HG02763 (cell line): ENCODE measurements around the gene SLAMF8.

Source experiments
- ATAC-seq: cut with Tn5 transposase; IDR thresholded peaks from one replicate; pipeline ENCODE4 v1.9.1; 2021; ENCODE audit warnings: mild to moderate bottlenecking, moderate library complexity; ENCODE audit not compliant: unreplicated experiment

The SLAMF8 gene

GRCh38 chr1:159868766-159869165 is 42.1 kb downstream of the SLAMF8 start:
- no peak for ATAC-seq

- ATAC-seq = no peak
These were observed 42.5 kb downstream of the SLAMF8 start for GRCh38 chr1:159869173-159869572.

- no peak for ATAC-seq
These were observed 42.9 kb downstream of the SLAMF8 start for GRCh38 chr1:159869607-159870006.

GRCh38 chr1:159870704-159871103 is 44.0 kb downstream of the SLAMF8 start:
- no peak for ATAC-seq

GRCh38 chr1:159872891-159873290 is 46.2 kb downstream of the SLAMF8 start:
- ATAC-seq = no peak

- no peak for ATAC-seq
These were observed 47.0 kb downstream of the SLAMF8 start for GRCh38 chr1:159873530-159874143.

GRCh38 chr1:159877695-159878444 is 51.2 kb downstream of the SLAMF8 start:
- ATAC-seq = no peak

- no peak for ATAC-seq
These were observed 52.5 kb downstream of the SLAMF8 start for GRCh38 chr1:159879136-159879535.

GRCh38 chr1:159879977-159880376 is 53.3 kb downstream of the SLAMF8 start:
- ATAC-seq = no peak

- ATAC-seq = no peak
These were observed 53.8 kb downstream of the SLAMF8 start for GRCh38 chr1:159880430-159880829.

GRCh38 chr1:159881622-159882526 is 55.2 kb downstream of the SLAMF8 start:
- no peak for ATAC-seq

- no peak for ATAC-seq
These were observed 55.8 kb downstream of the SLAMF8 start for GRCh38 chr1:159882527-159882862.

- no peak for ATAC-seq
These were observed 56.5 kb downstream of the SLAMF8 start for GRCh38 chr1:159883134-159883533.

- ATAC-seq = no peak
These were observed 57.6 kb downstream of the SLAMF8 start for GRCh38 chr1:159884296-159884695.
